Adipocyte (in vitro differentiated cells): ENCODE data around the gene DIPK1B.

ENCODE experiments used
- DNase-seq: peaks from one replicate; pipeline ENCODE4 v3.0.0-alpha.2; 2015; ENCODE audit warnings: low read depth
- H3K27me3 ChIP-seq: replicated peaks from 2 replicates; pipeline ENCODE4 v1.7.0; 2013; ENCODE audit warnings: mild to moderate bottlenecking, low read length, moderate library complexity; ENCODE audit not compliant: control insufficient read depth, insufficient read depth
- H3K36me3 ChIP-seq: 2 replicates; pipeline ENCODE4 v1.7.0; 2013; ENCODE audit warnings: low read length, mild to moderate bottlenecking, moderate library complexity; ENCODE audit not compliant: control insufficient read depth, insufficient read depth, severe bottlenecking
- H3K4me1 ChIP-seq: 2 replicates; pipeline ENCODE4 v1.7.0; 2013; ENCODE audit warnings: mild to moderate bottlenecking, low read length, moderate library complexity; ENCODE audit not compliant: control insufficient read depth, insufficient read depth
- H3K4me3 ChIP-seq: 2 replicates; pipeline ENCODE4 v1.7.0; 2013; ENCODE audit warnings: mild to moderate bottlenecking, low read length, moderate library complexity
- H3K9ac ChIP-seq: 2 replicates; pipeline ENCODE4 v1.7.0; 2013; ENCODE audit warnings: mild to moderate bottlenecking, low read length, moderate library complexity
- H3K9me3 ChIP-seq: 2 replicates; pipeline ENCODE4 v1.7.0; 2013; ENCODE audit warnings: mild to moderate bottlenecking, low read length, moderate library complexity; ENCODE audit not compliant: control insufficient read depth

Gene DIPK1B

GRCh38 chr9:136739509-136739908 lies 27.1 kb downstream of the DIPK1B start:
- peaks cover 49% of the 10 kb centered on the region for H3K27me3 ChIP-seq
- no peak overlapping the region for H3K4me3 ChIP-seq

GRCh38 chr9:136740069-136740468 lies 27.7 kb downstream of the DIPK1B start:
- Histone ChIP-seq H3K4me3 (no peak overlapping the region), H3K27me3 (peaks cover 49% of the 10 kb centered on the region), H3K4me1 (peaks cover 11% of the 10 kb centered on the region), H3K36me3 (no peaks in the 10 kb centered on the region), H3K9ac (no peak overlapping the region), H3K9me3 (no peaks in the 10 kb centered on the region)
- DNase-seq: no peak

More at GRCh38 chr9:136739509-136739908, 27.1 kb downstream of the DIPK1B start:
- Histone ChIP-seq H3K4me1 (peaks cover 11% of the 10 kb centered on the region), H3K9me3 (no peaks in the 10 kb centered on the region), H3K9ac (no peak overlapping the region), H3K36me3 (no peaks in the 10 kb centered on the region)
- DNase-seq: no peak

GRCh38 chr9:136740491-136740890 lies 28.1 kb downstream of the DIPK1B start:
- Histone ChIP-seq H3K27me3 (peaks cover 50% of the 10 kb centered on the region), H3K9me3 (no peaks in the 10 kb centered on the region), H3K36me3 (no peaks in the 10 kb centered on the region), H3K9ac (no peak overlapping the region), H3K4me1 (peaks cover 11% of the 10 kb centered on the region), H3K4me3 (no peak overlapping the region)
- no peak for DNase-seq

- Histone ChIP-seq H3K27me3 (peaks cover 52% of the 10 kb centered on the region), H3K9me3 (no peaks in the 10 kb centered on the region), H3K4me1 (peaks cover 11% of the 10 kb centered on the region), H3K9ac (no peak overlapping the region), H3K36me3 (no peaks in the 10 kb centered on the region), H3K4me3 (no peak overlapping the region)
- peak; percentile 48 for DNase-seq
Observed at GRCh38 chr9:136740971-136741882, 28.9 kb downstream of the DIPK1B start.

- H3K4me3 ChIP-seq: no peak overlapping the region
Observed at GRCh38 chr9:136741883-136742571, 29.7 kb downstream of the DIPK1B start.

GRCh38 chr9:136742591-136743391 lies 30.4 kb downstream of the DIPK1B start, which contains the start of gene LCN10:
LCN10 (minus strand) TSS chr9:136742940; CDS start chr9:136742903, 37 bp downstream.
- Histone ChIP-seq H3K4me1 (peaks cover 11% of the 10 kb centered on the region), H3K9me3 (no peaks in the 10 kb centered on the region), H3K36me3 (no peaks in the 10 kb centered on the region), H3K27me3 (peaks cover 50% of the 10 kb centered on the region), H3K9ac (no peak within 1 kb of the TSS), H3K4me3 (no peak within 1 kb of the TSS)
- no peak for DNase-seq

More at GRCh38 chr9:136741883-136742571, 29.7 kb downstream of the DIPK1B start:
- Histone ChIP-seq H3K9me3 (no peaks in the 10 kb centered on the region), H3K9ac (no peak overlapping the region), H3K27me3 (peaks cover 52% of the 10 kb centered on the region), H3K4me1 (peaks cover 11% of the 10 kb centered on the region), H3K36me3 (no peaks in the 10 kb centered on the region)
- no peak for DNase-seq

GRCh38 chr9:136743639-136744211 lies 31.4 kb downstream of the DIPK1B start:
- Histone ChIP-seq H3K4me3 (no peak overlapping the region), H3K36me3 (no peaks in the 10 kb centered on the region), H3K4me1 (peaks cover 11% of the 10 kb centered on the region), H3K27me3 (peaks cover 43% of the 10 kb centered on the region), H3K9ac (no peak overlapping the region), H3K9me3 (no peaks in the 10 kb centered on the region)
- DNase-seq: no peak

- Histone ChIP-seq H3K27me3 (peaks cover 33% of the 10 kb centered on the region), H3K9ac (no peak overlapping the region), H3K4me3 (no peak overlapping the region), H3K36me3 (no peaks in the 10 kb centered on the region), H3K4me1 (peaks cover 11% of the 10 kb centered on the region), H3K9me3 (no peaks in the 10 kb centered on the region)
- no peak for DNase-seq
Observed at GRCh38 chr9:136744773-136745172, 32.4 kb downstream of the DIPK1B start.

GRCh38 chr9:136745389-136746154 lies 33.2 kb downstream of the DIPK1B start:
- Histone ChIP-seq H3K4me1 (peaks cover 11% of the 10 kb centered on the region), H3K27me3 (peaks cover 25% of the 10 kb centered on the region), H3K9me3 (no peaks in the 10 kb centered on the region), H3K9ac (no peak overlapping the region), H3K4me3 (no peak overlapping the region), H3K36me3 (no peaks in the 10 kb centered on the region)
- no peak for DNase-seq

- Histone ChIP-seq H3K9ac (no peak overlapping the region), H3K36me3 (no peaks in the 10 kb centered on the region), H3K4me3 (no peak overlapping the region), H3K9me3 (peaks cover 2% of the 10 kb centered on the region), H3K27me3 (peaks cover 20% of the 10 kb centered on the region), H3K4me1 (peaks cover 9% of the 10 kb centered on the region)
- no peak for DNase-seq
Observed at GRCh38 chr9:136746155-136746490, 33.8 kb downstream of the DIPK1B start.
